ENCODE data around the gene NAP1L4. TPM values are rescaled to one million over a fixed set of nuclear protein-coding genes. Genes with fewer than 3 reads are reported as not detected.

NAP1L4 gene
- total and polyA plus RNA-seq, 3 experiments from 2014 or later, result 163 to 280 (median 273) TPM

- no peaks in the 10 kb centered on the region for H3K9me3 ChIP-seq (ENCODE audit: low read length)
- ChIA-PET POLR2A (interaction anchor here (0.6 kb wide), 1 partner anchor 613 kb away, joined by 3 read pairs; no protein-coding TSS in a partner anchor), CTCF (interaction anchor here (1.3 to 1.4 kb wide), 2 partner anchors 12 to 386 kb away, joined by 3 to 5 read pairs; no protein-coding TSS in a partner anchor)
- no peaks in the 10 kb centered on the region for H3K9me3 Mint-ChIP-seq
- H3K4me1 ChIP-seq (ENCODE audit: insufficient read depth, low read length), result peaks cover 10% of the 10 kb centered on the region
- peak overlapping the region in 1 of 8 donors; percentile 32 for H3K27ac Mint-ChIP-seq
- H3K4me3 ChIP-seq (ENCODE audit: low read length), result no peak overlapping the region
- H3K4me1 Mint-ChIP-seq, result peaks cover 10 to 16% (median 13%) of the 10 kb centered on the region in 3 donors
- no peaks in the 10 kb centered on the region for H3K36me3 ChIP-seq (ENCODE audit: insufficient read depth, low read length)
- no peaks in the 10 kb centered on the region for H3K27me3 ChIP-seq (ENCODE audit: insufficient read depth, low read length, poor library complexity, severe bottlenecking)
- no peaks in the 10 kb centered on the region for H3K36me3 Mint-ChIP-seq
- H3K27ac ChIP-seq (ENCODE audit: low read depth, low read length), result no peak overlapping the region
- no peaks in the 10 kb centered on the region for H3K27me3 Mint-ChIP-seq
- no peak overlapping the region for H3K4me3 Mint-ChIP-seq
- DNase-seq, result no peak
Observed at GRCh38 chr11:2917842-2918490, 74.2 kb downstream of the NAP1L4 start.

GRCh38 chr11:2916892-2917645, 75.1 kb downstream of the NAP1L4 start:
- no peaks in the 10 kb centered on the region for H3K9me3 ChIP-seq (ENCODE audit: low read length)
- no peak for DNase-seq
- CTCF ChIA-PET, result no interaction called here
- H3K36me3 Mint-ChIP-seq, result no peaks in the 10 kb centered on the region
- POLR2A ChIA-PET, result no interaction called here
- H3K4me3 Mint-ChIP-seq, result no peak overlapping the region
- no peak overlapping the region for H3K27ac Mint-ChIP-seq
- H3K27ac ChIP-seq (ENCODE audit: low read depth, low read length), result no peak overlapping the region
- H3K4me1 Mint-ChIP-seq, result peaks cover 10 to 19% (median 13%) of the 10 kb centered on the region in 3 donors
- no peaks in the 10 kb centered on the region for H3K36me3 ChIP-seq (ENCODE audit: insufficient read depth, low read length)
- H3K27me3 Mint-ChIP-seq, result no peaks in the 10 kb centered on the region
- H3K9me3 Mint-ChIP-seq, result no peaks in the 10 kb centered on the region
- H3K4me1 ChIP-seq (ENCODE audit: insufficient read depth, low read length), result peaks cover 10% of the 10 kb centered on the region
- no peak overlapping the region for H3K4me3 ChIP-seq (ENCODE audit: low read length)
- no peaks in the 10 kb centered on the region for H3K27me3 ChIP-seq (ENCODE audit: insufficient read depth, low read length, poor library complexity, severe bottlenecking)

GRCh38 chr11:2916114-2916891, 75.8 kb downstream of the NAP1L4 start:
- Mint-ChIP-seq H3K27ac (no peak overlapping the region), H3K36me3 (no peaks in the 10 kb centered on the region), H3K27me3 (no peaks in the 10 kb centered on the region), H3K4me3 (no peak overlapping the region), H3K9me3 (no peaks in the 10 kb centered on the region), H3K4me1 (peaks cover 13 to 24% (median 13%) of the 10 kb centered on the region in 3 donors)
- Histone ChIP-seq H3K27me3 (ENCODE audit: insufficient read depth, low read length, poor library complexity, severe bottlenecking) (no peaks in the 10 kb centered on the region), H3K4me1 (ENCODE audit: insufficient read depth, low read length) (peaks cover 10% of the 10 kb centered on the region), H3K9me3 (ENCODE audit: low read length) (no peaks in the 10 kb centered on the region), H3K36me3 (ENCODE audit: insufficient read depth, low read length) (no peaks in the 10 kb centered on the region), H3K4me3 (ENCODE audit: low read length) (no peak overlapping the region), H3K27ac (ENCODE audit: low read depth, low read length) (no peak overlapping the region)
- ChIA-PET CTCF (no interaction called here), POLR2A (no interaction called here)
- no peak for DNase-seq

GRCh38 chr11:2915473-2915872, 76.7 kb downstream of the NAP1L4 start:
- Mint-ChIP-seq H3K27ac (no peak overlapping the region), H3K27me3 (no peaks in the 10 kb centered on the region), H3K9me3 (no peaks in the 10 kb centered on the region), H3K4me3 (no peak overlapping the region), H3K4me1 (peaks cover 13 to 24% (median 13%) of the 10 kb centered on the region in 3 donors), H3K36me3 (no peaks in the 10 kb centered on the region)
- Histone ChIP-seq H3K9me3 (ENCODE audit: low read length) (no peaks in the 10 kb centered on the region), H3K36me3 (ENCODE audit: insufficient read depth, low read length) (no peaks in the 10 kb centered on the region), H3K4me1 (ENCODE audit: insufficient read depth, low read length) (peaks cover 10% of the 10 kb centered on the region), H3K27me3 (ENCODE audit: insufficient read depth, low read length, poor library complexity, severe bottlenecking) (no peaks in the 10 kb centered on the region), H3K4me3 (ENCODE audit: low read length) (no peak overlapping the region), H3K27ac (ENCODE audit: low read depth, low read length) (no peak overlapping the region)
- DNase-seq, result no peak
- CTCF ChIA-PET, result interaction anchor here (1.1 kb wide), 1 partner anchor 382 kb away, joined by 4 read pairs; no protein-coding TSS in a partner anchor
- POLR2A ChIA-PET, result interaction anchor here (0.5 kb wide), 1 partner anchor 984 kb away, joined by 3 read pairs; no protein-coding TSS in a partner anchor

GRCh38 chr11:2914455-2915195, 77.5 kb downstream of the NAP1L4 start:
- peaks cover 13 to 24% (median 13%) of the 10 kb centered on the region in 3 donors for H3K4me1 Mint-ChIP-seq
- POLR2A ChIA-PET, result no interaction called here

GRCh38 chr11:2913776-2914175, 78.4 kb downstream of the NAP1L4 start:
- Histone ChIP-seq H3K36me3 (ENCODE audit: insufficient read depth, low read length) (no peaks in the 10 kb centered on the region), H3K4me1 (ENCODE audit: insufficient read depth, low read length) (peaks cover 10% of the 10 kb centered on the region), H3K27ac (ENCODE audit: low read depth, low read length) (no peak overlapping the region), H3K9me3 (ENCODE audit: low read length) (no peaks in the 10 kb centered on the region), H3K4me3 (ENCODE audit: low read length) (no peak overlapping the region), H3K27me3 (ENCODE audit: insufficient read depth, low read length, poor library complexity, severe bottlenecking) (no peaks in the 10 kb centered on the region)
- H3K9me3 Mint-ChIP-seq, result no peaks in the 10 kb centered on the region
- H3K27me3 Mint-ChIP-seq, result no peaks in the 10 kb centered on the region
- H3K4me3 Mint-ChIP-seq, result peak overlapping the region in 3 of 7 donors; percentile 41 to 73 (median 46)
- H3K4me1 Mint-ChIP-seq, result peaks cover 13 to 24% (median 13%) of the 10 kb centered on the region in 3 donors
- ChIA-PET CTCF (interaction anchor here (0.8 kb wide), 1 partner anchor 21 kb away, joined by 3 read pairs; no protein-coding TSS in a partner anchor), POLR2A (no interaction called here)
- H3K27ac Mint-ChIP-seq, result peak overlapping the region in 4 of 8 donors; percentile 6 to 59 (median 34)
- H3K36me3 Mint-ChIP-seq, result no peaks in the 10 kb centered on the region
- no peak for DNase-seq

More at GRCh38 chr11:2914455-2915195, 77.5 kb downstream of the NAP1L4 start:
- Histone ChIP-seq H3K36me3 (ENCODE audit: insufficient read depth, low read length) (no peaks in the 10 kb centered on the region), H3K9me3 (ENCODE audit: low read length) (no peaks in the 10 kb centered on the region), H3K4me3 (ENCODE audit: low read length) (no peak overlapping the region), H3K4me1 (ENCODE audit: insufficient read depth, low read length) (peaks cover 10% of the 10 kb centered on the region), H3K27ac (ENCODE audit: low read depth, low read length) (no peak overlapping the region), H3K27me3 (ENCODE audit: insufficient read depth, low read length, poor library complexity, severe bottlenecking) (no peaks in the 10 kb centered on the region)
- CTCF ChIA-PET, result interaction anchor here (1.1 kb wide), 1 partner anchor 381 kb away, joined by 4 read pairs; no protein-coding TSS in a partner anchor
- Mint-ChIP-seq H3K9me3 (no peaks in the 10 kb centered on the region), H3K27ac (peak overlapping the region in 1 of 8 donors; percentile 38), H3K4me3 (no peak overlapping the region), H3K36me3 (no peaks in the 10 kb centered on the region), H3K27me3 (no peaks in the 10 kb centered on the region)
- DNase-seq, result no peak

- ChIA-PET CTCF (interaction anchor here (0.8 to 2.0 kb wide), 3 partner anchors 17 to 382 kb away, joined by 3 to 7 read pairs (median 3); no protein-coding TSS in a partner anchor), POLR2A (no interaction called here)
- peaks cover 13 to 24% (median 13%) of the 10 kb centered on the region in 3 donors for H3K4me1 Mint-ChIP-seq
- no peaks in the 10 kb centered on the region for H3K27me3 ChIP-seq (ENCODE audit: insufficient read depth, low read length, poor library complexity, severe bottlenecking)
- peaks cover 10% of the 10 kb centered on the region for H3K4me1 ChIP-seq (ENCODE audit: insufficient read depth, low read length)
- H3K9me3 ChIP-seq (ENCODE audit: low read length), result no peaks in the 10 kb centered on the region
- H3K27ac Mint-ChIP-seq, result no peak overlapping the region
- H3K9me3 Mint-ChIP-seq, result no peaks in the 10 kb centered on the region
- H3K27ac ChIP-seq (ENCODE audit: low read depth, low read length), result no peak overlapping the region
- peak overlapping the region in 2 of 7 donors; percentile 14 to 46 for H3K4me3 Mint-ChIP-seq
- H3K36me3 ChIP-seq (ENCODE audit: insufficient read depth, low read length), result no peaks in the 10 kb centered on the region
- no peak overlapping the region for H3K4me3 ChIP-seq (ENCODE audit: low read length)
- DNase-seq, result no peak
- no peaks in the 10 kb centered on the region for H3K36me3 Mint-ChIP-seq
- H3K27me3 Mint-ChIP-seq, result no peaks in the 10 kb centered on the region
Observed at GRCh38 chr11:2913019-2913431, 79.1 kb downstream of the NAP1L4 start.

All from CD8-positive, alpha-beta memory T cell (primary cell).